NCI-H446 treated with DMSO at 0.1 percent for 48 hours (cell line): Measurements from ENCODE around the gene CTNNA3.

Source experiments
- DNase-seq: peaks from one replicate; lab custom pipeline; 2025; lab: John Stamatoyannopoulos, UW

CTNNA3 gene

DNA sequence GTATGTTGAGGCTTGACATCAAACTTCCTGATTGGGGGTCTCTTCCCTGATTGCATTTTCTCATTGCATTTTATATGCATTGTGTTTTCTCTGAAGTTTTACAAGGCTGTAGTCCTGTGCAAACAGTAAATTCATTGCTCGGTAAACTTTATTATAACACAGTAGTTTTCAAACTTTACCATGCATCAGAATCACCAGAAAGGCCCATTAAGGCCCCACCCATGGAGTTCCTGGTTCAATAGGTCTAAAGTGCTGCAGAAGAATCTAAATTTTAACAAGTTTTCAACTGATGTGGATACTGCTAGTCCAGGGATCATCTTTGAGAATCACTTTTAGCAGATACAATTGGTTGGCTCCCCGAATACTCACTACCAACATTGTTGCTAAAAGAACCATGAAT is 1404.9 kb downstream of the CTNNA3 start:
- no peak for DNase-seq

- DNase-seq, result no peak
These were observed 1411.4 kb downstream of the CTNNA3 start for GRCh38 chr10:66284621-66285020.

GRCh38 chr10:66283874-66284464 is 1412.0 kb downstream of the CTNNA3 start:
- DNase-seq, result no peak

DNA sequence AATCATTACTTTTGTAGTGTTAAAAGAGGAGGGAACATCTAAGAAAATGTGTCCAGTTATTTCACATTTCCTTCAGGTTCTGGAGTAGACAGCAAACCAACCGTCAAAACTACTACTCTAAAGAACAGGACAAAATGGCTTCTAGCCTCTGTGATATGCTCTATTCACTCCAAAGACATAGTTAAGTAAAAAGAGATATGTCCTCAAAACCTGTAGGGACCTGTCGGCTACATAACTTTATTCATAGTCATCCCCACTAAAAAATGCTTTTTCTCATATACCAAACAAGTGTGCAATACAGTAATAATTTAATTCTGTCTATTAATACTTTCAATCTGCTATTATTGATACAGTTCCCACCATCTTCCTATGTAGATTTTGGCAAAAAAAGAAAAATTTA is 1412.9 kb downstream of the CTNNA3 start:
- no peak for DNase-seq

DNA sequence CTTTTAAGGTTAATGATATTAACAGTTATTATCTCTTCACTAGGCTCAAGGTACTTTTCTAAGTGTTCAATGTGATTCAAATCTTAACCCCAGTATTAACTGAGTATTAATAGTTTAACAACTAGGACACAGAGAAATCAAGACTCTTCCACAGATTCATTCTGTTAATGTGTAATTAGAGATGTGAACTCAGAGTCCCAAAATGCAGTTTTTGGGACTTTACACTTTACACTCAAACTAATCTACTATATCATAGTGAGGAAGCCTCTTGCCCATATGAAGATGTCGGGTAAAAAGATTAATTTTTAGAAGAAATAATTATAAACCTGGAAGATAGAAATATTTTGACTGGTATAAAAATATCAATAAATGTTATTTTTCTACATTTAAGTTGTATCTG is 1414.7 kb downstream of the CTNNA3 start:
- no peak for DNase-seq

DNA sequence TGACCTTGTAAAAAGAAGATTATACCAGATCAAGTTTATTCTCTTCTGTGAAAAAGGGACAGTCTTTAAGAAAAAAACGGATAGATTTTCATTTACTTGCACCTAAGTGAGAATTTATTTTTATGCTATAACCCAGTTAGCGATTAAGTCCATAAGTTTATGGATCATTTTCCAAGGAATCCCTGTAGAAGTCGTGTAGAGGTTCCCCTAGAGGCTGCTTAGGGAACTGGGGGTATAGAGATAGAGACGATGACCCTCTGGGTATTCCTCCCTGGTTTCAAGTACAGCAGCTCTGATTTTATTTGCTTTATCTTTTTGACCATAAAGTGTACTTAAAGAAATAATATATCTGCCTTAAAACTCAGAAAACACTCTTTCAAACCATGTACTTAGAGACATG is 1418.5 kb downstream of the CTNNA3 start:
- no peak for DNase-seq

- DNase-seq, result no peak
These were observed 1422.0 kb downstream of the CTNNA3 start for GRCh38 chr10:66273966-66274519.

GRCh38 chr10:66265398-66265797 is 1430.6 kb downstream of the CTNNA3 start:
- no peak for DNase-seq

- no peak for DNase-seq
These were observed 1436.2 kb downstream of the CTNNA3 start for GRCh38 chr10:66259836-66260235.

- no peak for DNase-seq
These were observed 1437.3 kb downstream of the CTNNA3 start for GRCh38 chr10:66258693-66259092.

DNA sequence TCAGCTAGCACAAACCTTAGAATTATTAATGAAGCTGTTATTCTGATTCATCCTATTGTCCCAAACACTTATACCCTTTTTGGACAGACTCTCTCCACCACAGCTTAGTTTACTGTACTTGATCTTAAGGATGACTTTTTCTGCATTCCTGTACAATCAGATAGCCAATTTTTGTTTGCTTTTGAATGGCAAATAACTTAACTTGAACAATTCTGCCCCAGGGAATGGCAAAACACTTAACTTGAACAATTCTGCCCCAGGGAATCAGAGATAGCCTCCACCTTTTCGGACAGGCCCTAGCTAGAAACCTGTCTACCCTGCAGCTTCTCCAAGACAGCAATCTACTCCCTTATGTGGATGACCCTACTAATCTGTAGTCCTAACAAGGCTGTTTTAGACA is 1438.2 kb downstream of the CTNNA3 start:
- no peak for DNase-seq

- no peak for DNase-seq
These were observed 1443.0 kb downstream of the CTNNA3 start for GRCh38 chr10:66252986-66253385.

DNA sequence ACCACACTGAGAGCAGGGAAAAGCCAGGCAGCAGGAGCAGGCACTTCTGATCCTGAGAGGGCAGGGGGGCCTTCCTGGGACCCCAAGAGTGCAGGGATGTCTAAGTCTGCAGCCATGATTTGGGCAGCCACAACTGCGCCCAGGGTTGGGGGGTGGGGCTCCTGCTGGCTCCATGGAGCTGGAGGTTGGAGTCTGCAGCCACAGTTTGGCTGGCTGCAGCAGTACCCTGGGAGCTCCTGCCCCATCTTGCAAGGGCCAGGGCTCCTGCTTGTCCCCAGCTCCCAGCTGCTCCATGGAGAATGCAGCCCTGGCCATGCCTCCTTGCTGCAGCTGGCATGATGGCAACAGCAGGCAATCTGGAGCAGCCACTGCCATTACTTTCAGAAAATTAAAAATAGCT is 1449.8 kb downstream of the CTNNA3 start:
- DNase-seq, result no peak

GRCh38 chr10:66244953-66245352 is 1451.0 kb downstream of the CTNNA3 start:
- no peak for DNase-seq

- no peak for DNase-seq
These were observed 1453.1 kb downstream of the CTNNA3 start for GRCh38 chr10:66242885-66243284.

- DNase-seq, result no peak
These were observed 1456.9 kb downstream of the CTNNA3 start for GRCh38 chr10:66239062-66239461.

DNA sequence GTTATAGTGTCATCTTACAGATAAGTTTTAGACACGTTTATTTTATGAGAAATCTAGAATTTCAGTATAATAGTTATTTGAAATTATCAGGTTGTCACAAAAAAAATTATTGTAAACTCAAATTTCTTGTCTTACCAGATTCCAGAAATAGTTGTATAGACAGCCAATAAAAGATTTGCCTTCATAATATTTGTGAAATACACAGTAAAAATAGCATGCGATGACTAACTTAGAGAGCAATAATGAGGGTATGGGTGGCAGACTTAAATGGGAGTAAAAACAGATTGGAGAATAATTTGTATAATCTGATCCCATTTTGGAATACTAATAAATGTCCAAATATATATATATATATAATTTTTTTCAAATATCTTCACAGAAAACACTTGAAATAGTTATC is 1457.7 kb downstream of the CTNNA3 start:
- DNase-seq, result no peak

- DNase-seq, result no peak
These were observed 1461.1 kb downstream of the CTNNA3 start for GRCh38 chr10:66234872-66235271.

DNA sequence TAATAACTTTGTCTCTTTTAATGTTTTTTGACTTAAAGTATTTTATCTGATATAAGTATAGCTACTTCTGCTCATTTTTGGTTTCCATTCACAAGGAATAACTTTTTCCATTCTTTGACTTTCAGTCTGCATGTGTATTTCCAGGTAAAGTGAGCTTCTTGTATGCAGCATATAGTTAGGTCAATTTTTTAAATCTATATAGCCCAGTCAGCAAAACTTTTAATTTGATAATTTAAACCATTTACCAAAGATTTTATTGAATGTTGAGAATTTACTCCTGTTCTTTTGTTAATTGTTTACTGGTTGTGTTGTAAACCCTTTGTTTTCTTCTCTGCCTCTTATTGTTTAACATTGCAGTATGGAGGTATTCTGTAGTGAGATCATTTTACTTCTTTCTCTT is 1467.1 kb downstream of the CTNNA3 start:
- DNase-seq, result no peak

DNA sequence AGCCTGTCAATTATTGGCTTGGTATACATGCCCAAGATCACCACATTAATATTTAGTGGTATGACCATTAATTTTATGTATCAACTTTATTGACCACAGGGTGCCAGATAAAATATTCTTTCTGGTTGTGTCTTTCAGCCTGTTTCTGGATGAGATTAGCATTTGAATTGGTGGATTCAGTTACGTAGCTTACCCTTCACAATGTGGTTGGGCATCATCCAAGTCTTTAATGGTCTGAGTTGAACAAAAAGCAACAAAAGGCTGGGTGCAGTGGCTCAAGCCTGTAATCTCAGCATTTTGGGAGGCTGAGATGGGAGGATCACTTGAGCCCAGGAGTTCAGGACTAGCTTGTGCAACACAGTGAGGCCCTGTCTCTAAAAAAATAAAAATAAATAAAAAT is 1472.3 kb downstream of the CTNNA3 start:
- no peak for DNase-seq

DNA sequence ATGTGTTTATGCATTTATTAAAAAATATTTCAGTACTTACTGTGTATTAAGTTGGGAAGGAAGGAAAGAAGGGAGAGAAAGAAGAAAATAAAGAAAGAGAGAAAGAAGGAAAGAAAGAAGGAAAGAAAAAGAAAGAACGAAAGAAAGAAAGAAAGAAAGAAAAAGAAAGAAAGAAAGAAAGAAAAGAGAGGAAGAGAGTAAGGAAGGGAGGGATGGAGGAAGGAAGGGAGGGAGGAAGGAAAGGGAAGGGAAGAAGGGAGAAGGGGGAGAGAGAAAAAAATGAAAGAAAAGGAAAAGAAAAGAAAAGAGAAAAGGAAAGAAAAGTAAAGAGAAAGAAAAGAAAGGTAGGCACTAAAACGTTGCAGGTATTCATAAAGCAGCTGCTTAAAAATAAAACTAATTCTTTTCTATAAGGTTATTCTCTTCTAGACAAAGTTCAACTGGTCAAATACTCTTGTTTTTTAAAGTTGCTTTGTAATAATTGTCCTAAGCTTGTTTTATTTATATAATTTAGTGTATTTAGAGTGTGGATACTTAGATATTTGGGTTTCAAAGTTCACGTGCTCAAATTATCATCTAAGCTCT is 1473.4 kb downstream of the CTNNA3 start:
- no peak for DNase-seq

- no peak for DNase-seq
These were observed 1476.9 kb downstream of the CTNNA3 start for GRCh38 chr10:66218981-66219587.

GRCh38 chr10:66218289-66218688 is 1477.7 kb downstream of the CTNNA3 start:
- no peak for DNase-seq

DNA sequence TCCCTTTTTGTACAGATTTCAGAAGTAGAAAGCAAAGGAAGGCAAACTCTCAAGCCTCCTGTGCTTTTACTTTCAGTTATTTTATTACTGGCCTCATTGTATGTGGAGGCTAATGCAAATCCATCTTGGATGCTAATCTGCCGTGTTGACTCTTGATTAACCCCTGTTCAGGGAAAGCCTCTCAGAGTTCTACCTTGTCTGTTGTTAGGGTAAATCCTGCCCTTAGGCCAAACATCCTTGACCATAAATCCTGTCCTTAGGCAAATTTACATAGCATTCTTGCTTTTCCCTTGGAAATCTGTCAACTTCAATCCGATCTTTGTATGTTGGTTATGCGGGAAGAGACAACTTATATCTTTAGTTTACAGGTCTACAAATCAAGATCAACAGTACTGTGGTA is 1480.1 kb downstream of the CTNNA3 start:
- no peak for DNase-seq
